Testis (tissue), 3 donors: ENCODE measurements around the gene SCAMP5. TPM values are rescaled to one million over a fixed set of nuclear protein-coding genes. Genes with fewer than 3 reads are reported as not detected.

Experiments
- DNase-seq: peaks from one replicate; pipeline ENCODE4 v3.0.0-alpha.2; 2019
- H3K27ac ChIP-seq, 2 donors: fragments of 200-600 bp; sonication (generic); one replicate each; pipeline ENCODE4 v1.5.1; 2019
- H3K27me3 ChIP-seq: fragments of 200-600 bp; sonication (generic); one replicate; pipeline ENCODE4 v1.5.1; 2019
- H3K36me3 ChIP-seq: fragments of 200-600 bp; sonication (generic); one replicate; pipeline ENCODE4 v1.5.1; 2017; ENCODE audit warnings: low read depth; ENCODE audit errors: missing control alignments
- H3K4me1 ChIP-seq: fragments of 200-600 bp; sonication (generic); one replicate; pipeline ENCODE4 v1.5.1; 2019
- H3K4me3 ChIP-seq, 2 donors: fragments of 200-600 bp; sonication (generic); one replicate each; pipeline ENCODE4 v1.5.1; 2017 to 2019
- H3K9me3 ChIP-seq: fragments of 200-600 bp; sonication (generic); one replicate; pipeline ENCODE4 v1.5.1; 2017
- POLR2A ChIP-seq: fragments of 450-650 bp; IDR thresholded peaks from one replicate; pipeline ENCODE4 v1.6.1; 2017; ENCODE audit warnings: antibody characterized with exemption, mild to moderate bottlenecking, moderate library complexity
- WGBS, 2 donors: methylation state at CpG; one replicate each; pipeline ENCODE4 v1.1.5; 2018; 5-methylcytosine and 5-hydroxymethylcytosine counted together
- intact Hi-C: fragments of 100-400 bp; cut with DNase I; formaldehyde crosslinking; loops from one replicate; pipeline ENCODE4 v1.15.1; 2023; ENCODE audit warnings: low total_unique reads
- polyA plus RNA-seq: library from polyadenylated mRNA; stranded (reverse); fragments of 350-450 nt; fragmentation: Illumina TruSeq; extraction: RNeasy Lipid Tissue Mini Kit (QIAGEN cat#74804); gene quantifications from one replicate; pipeline ENCODE4 v1.2.3, GENCODE V29; 2014; ENCODE audit warnings: low read depth, low replicate concordance; ENCODE audit not compliant: insufficient read depth
- small RNA-seq, 2 donors: library from RNA; depleted of rRNA; stranded (forward); fragments of <200 nt; gene quantifications; one replicate each; pipeline ENCODE3, GENCODE V24; 2016
- total RNA-seq, 2 donors: library from RNA; depleted of rRNA; stranded (reverse); fragments of >200 nt; gene quantifications; one replicate each; pipeline ENCODE4 v1.2.3, GENCODE V29; 2016
- TF ChIP-seq, protein P1 (sequence below), 3 experiments: fragments of 450-650 bp in 2 of 3; fragments of 200-600 bp in 1 of 3; sonication (generic) in 1 of 3; IDR thresholded peaks; one replicate each; pipeline ENCODE4 v1.5.1; 2016 to 2019; ENCODE audit warnings: antibody characterized with exemption in 3 of 3, mild to moderate bottlenecking in 2 of 3, moderate library complexity in 1 of 3

The SCAMP5 gene
- total and polyA plus RNA-seq, 3 donors from 2014 or later = 25.3 to 37.0 (median 27.4) TPM

DNA sequence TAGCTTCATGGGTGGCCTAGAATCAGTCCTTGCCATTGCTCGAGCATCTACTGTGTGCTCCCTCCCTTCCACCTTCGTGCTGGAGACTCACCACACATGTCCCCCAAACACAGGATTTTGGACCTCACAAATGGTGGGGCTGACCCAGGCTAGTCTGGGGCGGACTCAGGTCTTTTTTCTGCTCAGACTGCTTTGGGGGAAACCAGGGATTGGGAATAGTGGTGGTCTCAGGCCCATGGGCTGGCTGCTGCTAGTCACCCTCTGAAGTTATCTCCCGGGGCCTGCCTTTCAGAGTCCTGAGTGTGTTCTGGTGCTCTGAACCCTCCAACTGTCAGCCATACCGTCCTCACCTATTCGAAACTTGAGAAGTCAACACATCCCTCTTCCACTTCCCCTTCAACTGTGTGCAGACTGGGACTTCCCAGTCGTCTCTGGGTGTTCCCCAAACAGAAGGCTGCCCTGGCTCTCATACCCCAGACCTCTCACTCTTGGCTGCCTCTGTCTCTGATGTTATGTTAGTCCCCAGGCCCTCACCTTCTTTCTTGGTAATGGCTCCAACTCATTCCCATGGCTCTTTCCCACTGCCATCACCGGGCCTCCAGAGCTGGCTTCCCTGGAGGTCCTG is 74.0 kb downstream of the SCAMP5 start:
- 86 to 90% methylated on average over 8 of the region's 8 CpGs for WGBS, 2 donors
- intact Hi-C loops = no loop called here
- no peak for TF ChIP-seq POLR2A
- TF ChIP-seq, protein P1, sequence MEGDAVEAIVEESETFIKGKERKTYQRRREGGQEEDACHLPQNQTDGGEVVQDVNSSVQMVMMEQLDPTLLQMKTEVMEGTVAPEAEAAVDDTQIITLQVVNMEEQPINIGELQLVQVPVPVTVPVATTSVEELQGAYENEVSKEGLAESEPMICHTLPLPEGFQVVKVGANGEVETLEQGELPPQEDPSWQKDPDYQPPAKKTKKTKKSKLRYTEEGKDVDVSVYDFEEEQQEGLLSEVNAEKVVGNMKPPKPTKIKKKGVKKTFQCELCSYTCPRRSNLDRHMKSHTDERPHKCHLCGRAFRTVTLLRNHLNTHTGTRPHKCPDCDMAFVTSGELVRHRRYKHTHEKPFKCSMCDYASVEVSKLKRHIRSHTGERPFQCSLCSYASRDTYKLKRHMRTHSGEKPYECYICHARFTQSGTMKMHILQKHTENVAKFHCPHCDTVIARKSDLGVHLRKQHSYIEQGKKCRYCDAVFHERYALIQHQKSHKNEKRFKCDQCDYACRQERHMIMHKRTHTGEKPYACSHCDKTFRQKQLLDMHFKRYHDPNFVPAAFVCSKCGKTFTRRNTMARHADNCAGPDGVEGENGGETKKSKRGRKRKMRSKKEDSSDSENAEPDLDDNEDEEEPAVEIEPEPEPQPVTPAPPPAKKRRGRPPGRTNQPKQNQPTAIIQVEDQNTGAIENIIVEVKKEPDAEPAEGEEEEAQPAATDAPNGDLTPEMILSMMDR (IDR thresholded peaks at IDR 0.05) = no peak
- no peak overlapping the region for H3K4me3 ChIP-seq
- H3K36me3 ChIP-seq = no peaks in the 10 kb centered on the region
- no peaks in the 10 kb centered on the region for H3K27me3 ChIP-seq
- no peak for DNase-seq
- peaks cover 32% of the 10 kb centered on the region for H3K4me1 ChIP-seq
- H3K9me3 ChIP-seq = no peaks in the 10 kb centered on the region
- no peak overlapping the region for H3K27ac ChIP-seq

DNA sequence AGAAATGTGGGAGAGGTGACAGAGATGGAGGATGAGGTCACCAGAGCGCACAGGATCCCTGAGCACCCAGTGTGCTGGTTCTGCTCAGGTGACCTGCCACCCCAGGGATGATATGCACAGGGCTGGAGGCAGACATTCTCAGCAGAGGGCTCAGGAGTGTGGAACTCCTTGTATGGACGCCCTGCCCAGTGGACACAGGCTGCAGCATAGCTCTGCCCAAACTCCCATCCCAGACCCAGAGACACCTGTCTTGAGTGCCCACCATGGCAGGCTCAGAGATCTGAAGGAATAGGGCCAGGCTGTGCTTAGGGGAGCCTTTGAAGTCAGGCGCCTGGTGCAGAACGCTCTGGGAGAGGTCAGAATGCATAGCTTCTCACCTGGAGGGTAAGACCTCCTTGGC is 75.3 kb downstream of the SCAMP5 start:
- no peak overlapping the region for H3K27ac ChIP-seq
- 71 to 100% methylated on average over 4 of the region's 4 CpGs for WGBS, 2 donors
- no peaks in the 10 kb centered on the region for H3K36me3 ChIP-seq
- H3K27me3 ChIP-seq = no peaks in the 10 kb centered on the region
- no peak for TF ChIP-seq POLR2A
- no peak overlapping the region for H3K4me3 ChIP-seq
- H3K9me3 ChIP-seq = no peaks in the 10 kb centered on the region
- DNase-seq = no peak
- intact Hi-C loops = no loop called here
- peaks cover 20% of the 10 kb centered on the region for H3K4me1 ChIP-seq

Small RNA genes lying within 50 kb of the gene (small RNA-seq; reads per million reads assigned to genes)
- 0 reads per million in 2 donors for gene AC015720.1
- 0 reads per million in 2 donors for gene RF00019

Other genes starting within 250 kb of the SCAMP5 start
- under 1 TPM; 0.12 to 0.31 TPM for gene CYP1A2, start 246.7 kb upstream of the SCAMP5 start, total RNA-seq
- gene CYP1A2, start 246.7 kb upstream of the SCAMP5 start, polyA plus RNA-seq = not detected
- gene CSK, start 213.5 kb upstream of the SCAMP5 start, total RNA-seq = 10 to 100 TPM; 41.5 to 43.1 TPM
- 45.6 TPM for gene CSK, start 213.5 kb upstream of the SCAMP5 start, polyA plus RNA-seq
- 1 to 10 TPM; 4.3 to 4.6 TPM for gene LMAN1L, start 182.7 kb upstream of the SCAMP5 start, total RNA-seq
- 2.2 TPM for gene LMAN1L, start 182.7 kb upstream of the SCAMP5 start, polyA plus RNA-seq
- 1 to 10 TPM; 3.7 to 5.7 TPM for gene CPLX3, start 168.9 kb upstream of the SCAMP5 start, total RNA-seq
- gene CPLX3, start 168.9 kb upstream of the SCAMP5 start, polyA plus RNA-seq = 3.6 TPM
- gene ULK3, start 152.4 kb upstream of the SCAMP5 start, total RNA-seq = 10 to 100 TPM; 68.2 to 78.5 TPM
- 27.0 TPM for gene ULK3, start 152.4 kb upstream of the SCAMP5 start, polyA plus RNA-seq
- 100 to 1,000 TPM in 1 of 2 donors, 10 to 100 TPM in 1; 94.8 to 103 TPM for gene SCAMP2, start 122.2 kb upstream of the SCAMP5 start, total RNA-seq
- 130 TPM for gene SCAMP2, start 122.2 kb upstream of the SCAMP5 start, polyA plus RNA-seq
- gene MPI, start 105.5 kb upstream of the SCAMP5 start, total RNA-seq = 10 to 100 TPM; 65.4 to 78.1 TPM
- 92.6 TPM for gene MPI, start 105.5 kb upstream of the SCAMP5 start, polyA plus RNA-seq
- 10 to 100 TPM; 40.2 to 40.6 TPM for gene FAM219B, start 88.7 kb upstream of the SCAMP5 start, total RNA-seq
- 32.6 TPM for gene FAM219B, start 88.7 kb upstream of the SCAMP5 start, polyA plus RNA-seq
- gene COX5A, start 57.5 kb upstream of the SCAMP5 start, total RNA-seq = 100 to 1,000 TPM in 1 of 2 donors, 10 to 100 TPM in 1; 77.4 to 107 TPM
- gene COX5A, start 57.5 kb upstream of the SCAMP5 start, polyA plus RNA-seq = 426 TPM
- gene RPP25, start 38.8 kb upstream of the SCAMP5 start, total RNA-seq = 10 to 100 TPM in 1 of 2 donors, 1 to 10 TPM in 1; 6.5 to 15.9 TPM
- 6.8 TPM for gene RPP25, start 38.8 kb upstream of the SCAMP5 start, polyA plus RNA-seq
- 10 to 100 TPM; 23.6 to 31.6 TPM for gene PPCDC, start 28.0 kb downstream of the SCAMP5 start, total RNA-seq
- gene PPCDC, start 28.0 kb downstream of the SCAMP5 start, polyA plus RNA-seq = 18.0 TPM
- gene C15orf39, start 206.3 kb downstream of the SCAMP5 start, total RNA-seq = 100 to 1,000 TPM; 167 to 168 TPM
- 321 TPM for gene C15orf39, start 206.3 kb downstream of the SCAMP5 start, polyA plus RNA-seq